ENCODE results near the gene ELK3.

Gene ELK3

GRCh38 chr12:96289067-96289466 is 94.9 kb downstream of the ELK3 start:
- DNase-seq (ENCODE audit: low read depth) = no peak
- TF ChIP-seq CTCF (IDR thresholded peaks at IDR 0.05; ENCODE audit: low read depth, low read length, missing control alignments) = no peak
- in situ Hi-C loops (cut with HindIII; ENCODE audit: low sequenced_read_pairs) = no loop called here
- H3K4me3 ChIP-seq (ENCODE audit: low read depth, low read length) = no peak overlapping the region

GRCh38 chr12:96293093-96293492 is 98.9 kb downstream of the ELK3 start:
- no peak for DNase-seq (ENCODE audit: low read depth)
- in situ Hi-C loops (cut with HindIII; ENCODE audit: low sequenced_read_pairs) = no loop called here
- no peak for TF ChIP-seq CTCF (IDR thresholded peaks at IDR 0.05; ENCODE audit: low read depth, low read length, missing control alignments)
- H3K4me3 ChIP-seq (ENCODE audit: low read depth, low read length) = no peak overlapping the region

- no peak for TF ChIP-seq CTCF (IDR thresholded peaks at IDR 0.05; ENCODE audit: low read depth, low read length, missing control alignments)
- in situ Hi-C loops (cut with HindIII; ENCODE audit: low sequenced_read_pairs) = no loop called here
- DNase-seq (ENCODE audit: low read depth) = peak; percentile 84
- no peak overlapping the region for H3K4me3 ChIP-seq (ENCODE audit: low read depth, low read length)
These were observed 100.7 kb downstream of the ELK3 start for GRCh38 chr12:96294831-96295230.

- no peak overlapping the region for H3K4me3 ChIP-seq (ENCODE audit: low read depth, low read length)
- in situ Hi-C loops (cut with HindIII; ENCODE audit: low sequenced_read_pairs) = no loop called here
- DNase-seq (ENCODE audit: low read depth) = no peak
- TF ChIP-seq CTCF (IDR thresholded peaks at IDR 0.05; ENCODE audit: low read depth, low read length, missing control alignments) = no peak
These were observed 101.5 kb downstream of the ELK3 start for GRCh38 chr12:96295532-96296160.

GRCh38 chr12:96297504-96297903 is 103.3 kb downstream of the ELK3 start:
- no peak overlapping the region for H3K4me3 ChIP-seq (ENCODE audit: low read depth, low read length)
- in situ Hi-C loops (cut with HindIII; ENCODE audit: low sequenced_read_pairs) = no loop called here
- no peak for TF ChIP-seq CTCF (IDR thresholded peaks at IDR 0.05; ENCODE audit: low read depth, low read length, missing control alignments)
- no peak for DNase-seq (ENCODE audit: low read depth)

- H3K4me3 ChIP-seq (ENCODE audit: low read depth, low read length) = no peak overlapping the region
- TF ChIP-seq CTCF (IDR thresholded peaks at IDR 0.05; ENCODE audit: low read depth, low read length, missing control alignments) = no peak
- DNase-seq (ENCODE audit: low read depth) = no peak
- in situ Hi-C loops (cut with HindIII; ENCODE audit: low sequenced_read_pairs) = loop anchor here (5.0 kb wide), 1 partner anchor 97 kb away; no protein-coding TSS in a partner anchor
These were observed 105.9 kb downstream of the ELK3 start for GRCh38 chr12:96300064-96300463.

Measured in astrocyte of the cerebellum (primary cell).